SK-N-SH (cell line): ENCODE measurements around the gene DCTN3. TPM values are rescaled to one million over a fixed set of nuclear protein-coding genes. Genes with fewer than 3 reads are reported as not detected.
A peak's percentile ranks its signal among the peaks of the same experiment; 100 is the strongest.

Source experiments
- CTCF ChIA-PET: fragments of 300-600, 350-600 bp; formaldehyde crosslinking; extraction: SDS; loops from one replicate; lab custom pipeline; 2021; lab: Yijun Ruan, JAX
- POLR2A ChIA-PET: fragments of 350-600 bp; sonication (Branson Sonifier 250); formaldehyde crosslinking; extraction: SDS; loops from one replicate; lab custom pipeline; 2020; ENCODE audit warnings: antibody characterized with exemption, inconsistent platforms; lab: Yijun Ruan, JAX
- DNase-seq: peaks from one replicate; pipeline ENCODE4 v3.0.0; 2012
- H2AFZ ChIP-seq: fragments of 200-600 bp; sonication (generic); 2 replicates; pipeline ENCODE4 v1.8.1; 2016; ENCODE audit warnings: antibody characterized with exemption, mild to moderate bottlenecking, low read depth
- H3F3A ChIP-seq: fragments of 200-600 bp; sonication (generic); replicated peaks from 2 replicates; pipeline ENCODE3; 2016; ENCODE audit warnings: antibody characterized with exemption, mild to moderate bottlenecking; ENCODE audit not compliant: insufficient read depth
- H3K27ac ChIP-seq, 2 experiments: fragments of 200-500 bp in 1 of 2; fragments of 200-600 bp in 1 of 2; sonication (Bioruptor generic) in 1 of 2; sonication (generic), shearing (Covaris generic) in 1 of 2; 2 replicates each; pipeline versions ENCODE4 v1.5.1 to v1.6.1; 2014 to 2016; ENCODE audit warnings: low read depth in 2 of 2, inconsistent platforms in 1 of 2, low read length in 1 of 2, mild to moderate bottlenecking in 1 of 2, mixed read lengths in 1 of 2
- H3K27me3 ChIP-seq: fragments of 200-600 bp; sonication (generic), shearing (Covaris generic); 2 replicates; pipeline ENCODE4 v1.6.1; 2016; ENCODE audit warnings: mixed run types; ENCODE audit not compliant: insufficient read depth
- H3K36me3 ChIP-seq, 2 experiments: fragments of 200-500 bp in 1 of 2; fragments of 200-600 bp in 1 of 2; sonication (Bioruptor generic) in 1 of 2; sonication (generic) in 1 of 2; replicated peaks in 1 of 2; 2 replicates each; pipeline versions ENCODE3 to v1.5.1; 2014 to 2016; ENCODE audit warnings: low read length in 1 of 2, mild to moderate bottlenecking in 1 of 2; ENCODE audit not compliant: insufficient read depth in 2 of 2, control insufficient read depth in 1 of 2
- H3K4me1 ChIP-seq, 2 experiments: fragments of 200-500 bp in 1 of 2; fragments of 200-600 bp in 1 of 2; sonication (Bioruptor generic) in 1 of 2; sonication (generic), shearing (Covaris generic) in 1 of 2; 2 replicates each; pipeline versions ENCODE4 v1.5.1 to v1.6.1; 2014 to 2016; ENCODE audit warnings: low read depth in 1 of 2, low read length in 1 of 2, mixed run types in 1 of 2; ENCODE audit not compliant: insufficient read depth in 2 of 2, control insufficient read depth in 1 of 2
- H3K4me2 ChIP-seq: fragments of 200-600 bp; sonication (generic), shearing (Covaris generic); 2 replicates; pipeline ENCODE4 v1.6.1; 2017; ENCODE audit warnings: mixed run types
- H3K4me3 ChIP-seq, 2 experiments: fragments of 200-500 bp in 1 of 2; fragments of 200-600 bp in 1 of 2; sonication (Bioruptor generic) in 1 of 2; sonication (generic), shearing (Covaris generic) in 1 of 2; 2 replicates each; pipeline versions ENCODE4 v1.5.1 to v1.8.1; 2014 to 2016; ENCODE audit warnings: low read depth in 2 of 2, inconsistent platforms in 1 of 2, low read length in 1 of 2, mild to moderate bottlenecking in 1 of 2, mixed read lengths in 1 of 2, moderate library complexity in 1 of 2
- H3K79me2 ChIP-seq: fragments of 200-600 bp; sonication (generic); 2 replicates; pipeline ENCODE4 v1.8.1; 2017; ENCODE audit warnings: mild to moderate bottlenecking; ENCODE audit not compliant: insufficient read depth
- H3K9ac ChIP-seq: fragments of 200-600 bp; sonication (generic); 2 replicates; pipeline ENCODE4 v1.6.1; 2017; ENCODE audit warnings: mixed run types
- H3K9me2 ChIP-seq: fragments of 200-600 bp; sonication (generic); 2 replicates; pipeline ENCODE4 v1.6.1; 2017; ENCODE audit warnings: mixed run types
- H3K9me3 ChIP-seq: fragments of 200-600 bp; sonication (generic); 2 replicates; pipeline ENCODE4 v1.6.1; 2017; ENCODE audit warnings: mixed run types, mild to moderate bottlenecking, moderate library complexity
- H4K20me1 ChIP-seq: fragments of 200-600 bp; sonication (generic); 2 replicates; pipeline ENCODE4 v1.6.1; 2017; ENCODE audit warnings: mild to moderate bottlenecking, mixed run types; ENCODE audit not compliant: insufficient read depth
- CTCF ChIP-seq: fragments of 200-600 bp; sonication (generic); IDR thresholded peaks from 2 replicates; pipeline ENCODE4 v1.6.1; 2017; ENCODE audit warnings: antibody characterized with exemption, mild to moderate bottlenecking, moderate library complexity
- EP300 ChIP-seq, 2 experiments: IDR thresholded peaks; 2 replicates each; pipeline versions ENCODE4 v1.4.0 to v1.6.1; 2012; ENCODE audit warnings: borderline replicate concordance in 1 of 2, low read depth in 1 of 2, low read length in 1 of 2
- FOSL2 ChIP-seq: IDR thresholded peaks from 2 replicates; pipeline ENCODE4 v1.4.0; 2012; ENCODE audit warnings: low read depth, mild to moderate bottlenecking, moderate library complexity, borderline replicate concordance
- FOXJ3 ChIP-seq: sonication (generic); formaldehyde crosslinking; IDR thresholded peaks from 2 replicates; pipeline ENCODE4 v1.5.1; 2020; ENCODE audit warnings: mild to moderate bottlenecking, missing genetic modification reagents
- FOXM1 ChIP-seq: IDR thresholded peaks from 2 replicates; pipeline ENCODE4 v1.4.0; 2012; ENCODE audit warnings: low read depth, mild to moderate bottlenecking
- IRF3 ChIP-seq: fragments of 150-350 bp; IDR thresholded peaks from 2 replicates; pipeline ENCODE4 v1.6.1; 2016; ENCODE audit warnings: mild to moderate bottlenecking, low read depth, low read length
- NFIC ChIP-seq: IDR thresholded peaks from 2 replicates; pipeline ENCODE4 v1.4.0; 2012; ENCODE audit warnings: borderline replicate concordance
- PBX3 ChIP-seq: IDR thresholded peaks from 2 replicates; pipeline ENCODE4; 2012
- SMC3 ChIP-seq: IDR thresholded peaks from 2 replicates; pipeline ENCODE4 v1.6.1; 2012; ENCODE audit warnings: low read depth, low read length, improper control_type of control experiment
- ZBTB33 ChIP-seq: IDR thresholded peaks from 2 replicates; pipeline ENCODE4 v1.4.0; 2012; ENCODE audit warnings: low read depth, borderline replicate concordance
- WGBS: methylation state at CpG from one replicate; pipeline ENCODE4 v1.1.6; 2017; ENCODE audit warnings: low lambda C conversion rate; 5-methylcytosine and 5-hydroxymethylcytosine counted together
- polyA plus RNA-seq, 3 experiments: library from polyadenylated mRNA; depleted of rRNA; stranded (reverse); fragments of >200 nt; gene quantifications; 2 replicates each; pipeline ENCODE4 v1.2.3, GENCODE V29; 2012

The DCTN3 gene
- polyA plus RNA-seq, 1 of the 3 experiments (the other 2 are of a cell fraction): 300 TPM

GRCh38 chr9:34652602-34653000 is 32.3 kb upstream of the DCTN3 start:
- H3K4me3 ChIP-seq: no peak overlapping the region
- no peak overlapping the region for H3K9ac ChIP-seq
- peak overlapping the region; percentile 76 for H3K4me2 ChIP-seq
- H3K27me3 ChIP-seq: no peaks in the 10 kb centered on the region
- no peak for DNase-seq
- H3K9me3 ChIP-seq: no peaks in the 10 kb centered on the region
- TF ChIP-seq EP300 (IDR thresholded peaks at IDR 0.05; ENCODE audit: borderline replicate concordance in 1 of 2, low read depth in 1 of 2, low read length in 1 of 2) (no peak), FOXM1 (no peak), SMC3 (no peak), ZBTB33 (no peak), FOXJ3 (no peak), NFIC (no peak), PBX3 (no peak), IRF3 (no peak), FOSL2 (no peak), CTCF (no peak)
- ChIA-PET POLR2A (interaction anchor here (1.2 kb wide), 1 partner anchor 13 kb away, joined by 3 read pairs; no protein-coding TSS in a partner anchor), CTCF (interaction anchor here (0.9 to 14.1 kb wide), 4 partner anchors 12 to 61 kb away, joined by 3 to 152 read pairs (median 12); partner anchors contain the start of gene SIGMAR1)
- H2AFZ ChIP-seq: no peak overlapping the region
- WGBS: 76% methylated on average over 5 of the region's 5 CpGs
- peaks cover 13 to 19% of the 10 kb centered on the region in 2 experiments for H3K36me3 ChIP-seq
- H3K27ac ChIP-seq: peak overlapping the region; percentile 67 to 96
- H4K20me1 ChIP-seq: no peaks in the 10 kb centered on the region
- peaks cover 6% of the 10 kb centered on the region; the same call in 1 of the 2 replicates for H3K79me2 ChIP-seq
- H3K9me2 ChIP-seq: no peaks in the 10 kb centered on the region
- H3F3A ChIP-seq: peaks cover 3% of the 10 kb centered on the region
- peaks cover 22 to 82% of the 10 kb centered on the region in 2 experiments for H3K4me1 ChIP-seq
